Nucleus accumbens (tissue), 56 donors: ENCODE measurements around the gene NUP37.

ENCODE experiments used
- DNase-seq, 56 donors: peaks; one replicate each; lab custom pipeline; 2025; lab: John Stamatoyannopoulos, UW

Gene NUP37

DNA sequence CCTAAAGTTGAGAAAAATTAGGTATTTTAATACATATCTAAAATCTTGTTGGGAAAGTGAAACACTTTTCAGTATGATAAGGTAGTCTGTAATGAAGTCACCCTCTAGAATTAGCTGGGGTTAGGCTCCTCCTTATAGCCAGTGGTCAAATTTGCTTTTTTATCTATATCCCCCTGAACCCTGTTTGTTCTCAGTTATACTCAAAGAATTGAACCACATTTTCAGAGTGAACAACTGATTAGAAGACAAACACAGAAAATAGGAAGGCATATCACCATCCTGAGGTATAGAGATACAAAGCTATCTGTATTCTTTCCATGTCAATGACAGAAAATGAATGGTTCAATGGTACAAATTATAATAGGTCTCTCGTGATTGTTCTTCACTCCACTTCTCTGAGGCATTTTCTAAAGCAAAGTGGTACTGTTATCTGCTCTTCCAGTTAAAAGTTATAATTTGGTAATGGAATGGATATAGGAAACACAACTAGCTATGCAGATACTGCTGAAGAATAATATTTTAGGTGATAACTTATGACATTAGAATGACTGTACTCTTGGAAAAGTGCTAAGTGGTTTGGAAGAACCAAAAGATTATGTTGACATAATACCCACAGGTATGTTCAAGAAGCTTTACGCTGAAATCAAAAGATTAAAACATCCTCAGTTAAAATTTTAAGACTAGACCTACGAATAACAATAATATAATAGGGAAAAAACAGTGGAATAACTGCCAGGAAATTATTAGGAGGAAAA lies 85.7 kb downstream of the NUP37 start:
- DNase-seq, result no peak

DNA sequence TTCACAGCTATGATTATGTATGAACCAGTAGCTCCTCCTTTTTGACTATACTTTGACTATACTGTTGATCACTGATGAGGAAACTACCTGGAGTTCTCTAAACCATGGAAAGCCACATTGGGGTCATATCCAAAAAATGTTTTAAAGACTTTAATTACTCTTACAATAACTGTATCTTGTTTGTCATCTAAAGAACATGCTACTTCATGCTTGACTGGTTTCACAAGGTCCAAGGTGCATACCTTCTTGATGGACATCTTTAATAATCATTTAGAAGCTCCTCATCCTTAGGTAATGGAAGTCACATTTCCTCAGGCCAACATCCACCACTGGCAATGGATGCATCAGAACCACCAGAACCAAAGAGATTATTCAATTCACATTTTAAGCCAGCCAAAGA lies 88.1 kb downstream of the NUP37 start:
- DNase-seq, result no peak

DNA sequence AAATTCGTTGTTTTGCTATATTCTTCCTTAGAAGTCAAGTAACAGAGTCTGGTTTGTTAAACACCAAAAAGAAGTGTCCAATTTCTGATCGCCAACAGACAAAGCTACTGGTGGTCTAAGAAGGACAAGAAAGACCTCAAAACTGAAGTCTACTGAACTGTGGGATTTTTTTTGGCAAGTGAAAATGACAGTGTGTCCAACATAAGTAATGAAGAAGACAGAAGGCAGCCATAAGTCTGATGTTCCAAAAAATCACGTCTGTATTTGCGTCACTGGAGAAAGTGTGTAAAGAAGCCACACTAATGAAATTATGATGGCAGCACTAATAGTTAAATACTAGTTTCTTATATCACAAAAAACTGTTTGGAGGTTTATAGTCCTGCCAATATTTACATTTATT lies 90.8 kb downstream of the NUP37 start:
- no peak for DNase-seq

DNA sequence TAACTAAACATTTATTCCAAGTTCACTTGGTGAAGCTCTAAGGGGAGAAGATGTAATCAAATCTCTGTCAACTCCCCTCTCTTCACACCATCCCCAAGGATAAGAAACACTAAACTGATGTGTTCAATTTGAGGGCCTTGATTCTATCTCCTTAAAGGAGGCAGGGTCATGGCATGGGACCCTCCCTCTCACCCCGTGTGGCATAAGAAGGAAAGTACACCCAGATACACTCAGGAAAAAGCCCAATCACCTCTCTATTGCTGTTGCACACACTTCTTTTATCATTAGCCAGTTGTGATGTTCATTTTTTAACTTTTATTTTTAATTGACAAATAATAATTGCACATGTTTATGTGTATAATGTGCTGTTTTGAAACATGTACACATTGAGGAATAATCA lies 93.2 kb downstream of the NUP37 start:
- no peak for DNase-seq

DNA sequence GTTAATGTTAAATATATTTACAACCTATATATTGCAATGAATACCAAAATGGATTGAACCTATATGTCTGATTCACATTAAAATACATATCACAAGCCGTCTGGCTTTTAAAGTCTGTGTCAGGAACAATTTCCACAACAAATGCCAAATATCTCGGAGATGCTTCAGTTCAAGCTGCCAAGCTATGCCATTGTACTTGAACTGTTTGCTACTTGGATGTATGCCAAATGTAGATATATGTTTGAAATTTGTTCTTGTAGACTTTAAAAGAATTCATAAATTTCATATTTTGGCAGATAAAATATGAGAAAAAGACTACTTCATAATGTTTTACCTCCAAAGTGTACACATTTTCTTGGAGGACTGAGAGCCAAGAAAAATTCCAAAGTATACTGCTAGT lies 95.1 kb downstream of the NUP37 start:
- no peak for DNase-seq

DNA sequence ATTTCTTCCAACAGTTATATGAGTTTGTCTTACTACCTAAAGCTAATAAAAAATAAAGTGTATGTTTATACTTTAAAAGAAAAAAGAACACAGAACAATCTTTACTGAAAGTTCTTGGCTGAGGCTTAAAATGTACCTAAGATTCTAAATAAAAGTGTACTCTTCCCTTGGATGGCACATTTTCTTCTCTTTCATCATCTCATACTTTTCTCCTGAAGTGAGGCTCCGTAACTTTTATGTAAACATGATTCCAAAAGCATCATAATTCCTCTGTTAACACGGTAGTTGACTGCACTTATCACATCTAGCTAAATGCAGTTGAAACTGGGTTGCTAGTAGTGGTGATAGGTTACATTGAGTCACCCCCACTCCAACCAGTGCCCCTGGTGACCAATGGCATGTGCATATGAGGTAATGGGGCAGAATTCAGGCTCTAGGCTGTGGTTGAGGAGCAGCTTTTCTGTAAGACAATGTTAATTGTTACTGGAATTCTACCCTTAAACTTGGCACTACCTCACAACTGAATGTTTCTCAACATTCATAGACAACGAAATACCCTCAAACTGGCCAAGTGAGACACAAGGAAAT lies 96.5 kb downstream of the NUP37 start:
- no peak for DNase-seq
